Measurements from ENCODE around the gene FLYWCH1.
A peak's percentile ranks its signal among the peaks of the same experiment; 100 is the strongest.
"Not testable (repeated sequence)": the region's sequence is repeated elsewhere in the genome, so short reads cannot be mapped to it uniquely, and the experiment has no call there.

Gene FLYWCH1

DNA sequence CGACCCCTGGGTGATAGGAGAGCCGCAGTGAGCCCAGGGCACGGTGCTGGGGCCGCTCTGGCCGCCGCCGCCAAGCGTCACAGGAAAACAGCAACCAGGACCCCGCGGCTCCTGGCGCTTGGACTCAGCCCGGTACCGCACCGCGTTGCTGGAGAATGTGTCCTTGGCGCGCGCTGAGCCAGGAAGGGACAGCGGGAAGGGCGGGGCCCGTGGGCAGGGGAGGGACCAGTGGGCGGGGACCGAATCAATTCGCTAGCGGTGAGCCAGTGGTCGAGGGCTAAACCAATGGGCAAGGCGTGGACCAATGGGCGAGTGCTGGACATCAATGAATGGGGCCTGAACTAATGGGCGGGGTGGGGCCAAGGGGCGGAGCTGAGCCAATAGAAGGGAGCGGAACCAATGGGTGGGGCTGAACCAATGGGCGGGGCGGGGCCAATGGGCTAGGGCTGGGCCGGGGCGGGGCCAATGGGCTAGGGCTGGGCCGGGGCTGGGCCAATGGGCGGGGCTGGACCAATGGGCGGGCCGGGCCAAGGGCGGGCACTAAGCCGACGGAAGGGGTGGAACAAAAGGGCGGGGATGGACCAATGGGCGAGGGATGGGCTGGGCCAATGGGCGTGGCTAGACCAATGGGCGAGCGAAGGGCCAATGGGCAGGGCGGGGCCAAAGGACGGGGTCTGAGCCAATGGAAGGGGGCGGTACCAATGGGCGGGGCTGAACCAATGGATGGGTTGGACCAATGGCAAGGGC, 6.3 kb upstream of the FLYWCH1 start:
- Mint-ChIP-seq H3K27me3 (peaks cover 15% of the 10 kb centered on the region), H3K4me1 (peaks cover 30% of the 10 kb centered on the region), H3K36me3 (no peaks in the 10 kb centered on the region), H3K27ac (peak overlapping the region; percentile 92), H3K9me3 (no peaks in the 10 kb centered on the region), H3K4me3 (peak overlapping the region; percentile 96)
- DNase-seq: peak; percentile 98
- CTCF ChIA-PET: interaction anchor here (0.7 to 2.3 kb wide), 4 partner anchors 15 to 67 kb away, joined by 3 to 10 read pairs (median 4); no protein-coding TSS in a partner anchor

DNA sequence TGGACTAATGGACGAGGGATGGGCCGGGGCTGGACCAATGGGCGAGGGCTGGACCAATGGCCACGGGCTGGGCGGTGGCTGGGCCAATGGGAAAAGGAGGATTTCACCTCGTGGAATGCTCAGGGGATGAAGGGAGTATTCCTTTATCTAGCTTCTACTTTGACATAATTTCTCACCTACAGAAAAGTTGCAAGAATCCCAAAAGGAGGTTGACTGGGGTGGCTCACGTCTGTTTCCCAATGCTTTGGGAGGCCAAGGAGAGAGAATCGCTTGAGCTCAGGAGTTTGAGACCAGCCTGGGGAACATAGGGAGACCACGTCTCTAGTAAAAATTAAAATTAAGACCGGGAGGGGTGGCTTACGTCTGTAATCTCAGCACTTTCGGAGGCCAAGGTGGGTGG, 5.7 kb upstream of the FLYWCH1 start:
- H3K9me3 Mint-ChIP-seq: no peaks in the 10 kb centered on the region
- peak overlapping the region; percentile 61 for H3K27ac Mint-ChIP-seq
- peaks cover 16% of the 10 kb centered on the region for H3K27me3 Mint-ChIP-seq
- DNase-seq: no peak
- peak overlapping the region; percentile 96 for H3K4me3 Mint-ChIP-seq
- peaks cover 30% of the 10 kb centered on the region for H3K4me1 Mint-ChIP-seq
- no peaks in the 10 kb centered on the region for H3K36me3 Mint-ChIP-seq
- CTCF ChIA-PET: interaction anchor here (0.7 to 2.3 kb wide), 4 partner anchors 14 to 68 kb away, joined by 3 to 10 read pairs (median 4); no protein-coding TSS in a partner anchor

DNA sequence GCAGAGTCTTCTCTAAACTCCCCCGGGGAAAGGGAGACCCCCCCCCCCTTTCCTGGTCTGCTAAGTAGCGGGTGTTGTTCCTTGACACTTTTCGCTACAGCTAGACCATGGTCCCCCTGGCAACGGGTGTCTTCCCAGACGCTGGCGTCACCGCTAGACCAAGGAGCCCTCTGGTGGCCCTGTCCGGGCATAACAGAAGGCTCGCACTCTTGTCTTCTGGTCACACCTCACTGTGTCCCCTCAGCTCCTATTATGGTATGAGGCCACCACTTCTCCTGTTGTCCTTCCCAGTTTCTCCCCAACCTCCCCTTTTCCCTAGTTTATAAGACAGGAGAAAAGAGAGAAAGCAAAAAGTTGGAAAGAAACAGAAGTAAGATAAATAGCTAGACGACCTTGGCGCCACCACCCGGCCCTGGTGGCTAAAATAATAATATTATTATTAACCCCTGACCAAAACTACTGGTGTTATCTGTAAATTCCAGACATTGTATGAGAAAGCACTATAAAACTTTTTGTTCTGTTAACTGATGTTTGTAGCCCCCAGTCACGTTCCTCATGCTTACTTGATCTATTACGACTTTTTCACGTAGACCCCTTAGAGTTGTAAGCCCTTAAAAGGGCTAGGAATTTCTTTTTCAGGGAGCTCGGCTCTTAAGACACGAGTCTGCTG, 4.5 kb upstream of the FLYWCH1 start:
- DNase-seq: peak; percentile 60
- H3K9me3 Mint-ChIP-seq, H3K36me3 Mint-ChIP-seq, H3K27ac Mint-ChIP-seq, H3K4me3 Mint-ChIP-seq: not testable (repeated sequence)
- Mint-ChIP-seq H3K4me1 (peaks cover 37% of the 10 kb centered on the region), H3K27me3 (peaks cover 21% of the 10 kb centered on the region)
- CTCF ChIA-PET: interaction anchor here (0.7 to 2.3 kb wide), 8 partner anchors 9 to 223 kb away, joined by 3 to 10 read pairs (median 4); no protein-coding TSS in a partner anchor

- no peaks in the 10 kb centered on the region for H3K9me3 Mint-ChIP-seq
- peaks cover 50% of the 10 kb centered on the region for H3K4me1 Mint-ChIP-seq
- H3K27me3 Mint-ChIP-seq: peaks cover 21% of the 10 kb centered on the region
- CTCF ChIA-PET: interaction anchor here (1.6 to 2.0 kb wide), 2 partner anchors 24 to 42 kb away, joined by 4 to 5 read pairs; no protein-coding TSS in a partner anchor
- H3K4me3 Mint-ChIP-seq: peak overlapping the region; percentile 82
- no peak for DNase-seq
- no peak overlapping the region for H3K27ac Mint-ChIP-seq
- peaks cover 12% of the 10 kb centered on the region for H3K36me3 Mint-ChIP-seq
Observed at GRCh38 chr16:2910441-2910969, 1.2 kb upstream of the FLYWCH1 start.

DNA sequence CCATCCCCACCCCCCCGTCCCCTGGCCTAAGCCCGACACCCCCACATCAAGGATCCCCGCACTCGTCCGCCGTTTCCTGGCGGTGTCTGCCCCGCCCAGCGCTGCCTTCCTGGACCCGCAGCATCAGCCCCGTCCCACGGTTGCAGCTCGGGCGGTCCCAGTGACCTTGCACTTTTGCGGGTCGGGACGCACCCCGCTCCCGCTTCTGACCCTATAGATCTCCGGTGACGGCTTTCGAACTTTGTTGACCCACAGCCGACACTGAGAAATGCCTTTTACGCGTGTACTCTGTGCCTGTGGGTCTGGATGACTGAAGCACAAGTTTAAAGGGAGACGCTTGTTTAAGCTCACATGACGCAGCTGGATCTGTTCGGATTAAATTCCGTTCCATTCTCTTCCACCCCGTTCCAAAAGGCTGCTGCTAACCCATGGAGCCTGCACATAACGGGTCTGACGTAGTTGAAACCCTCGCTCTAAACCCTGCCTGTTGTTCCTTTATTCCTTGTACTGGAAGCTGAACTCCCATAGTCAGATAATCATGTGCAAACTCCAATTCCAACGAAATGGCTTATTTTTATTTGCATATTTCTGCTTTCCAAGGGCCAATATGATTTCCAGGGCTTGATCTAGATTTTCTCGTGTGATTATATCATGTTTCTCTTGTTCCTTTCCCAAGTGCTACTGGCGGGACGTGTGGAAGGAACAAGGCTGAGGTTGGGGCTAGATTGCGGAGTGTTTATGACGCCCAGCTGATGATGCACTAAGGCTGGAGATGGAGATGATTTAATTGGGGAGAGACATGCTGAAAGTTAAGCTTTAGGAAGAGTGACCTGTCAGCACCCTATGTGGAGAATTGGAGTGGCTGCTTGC, 834 bp downstream of the FLYWCH1 start:
- peak; percentile 63 for DNase-seq
- peak overlapping the region; percentile 87 for H3K4me3 Mint-ChIP-seq

GRCh38 chr16:2913603-2914002, 1.9 kb downstream of the FLYWCH1 start:
- DNase-seq: no peak
- Mint-ChIP-seq H3K4me1 (peaks cover 33% of the 10 kb centered on the region), H3K36me3 (peaks cover 16% of the 10 kb centered on the region), H3K27ac (no peak overlapping the region), H3K9me3 (no peaks in the 10 kb centered on the region), H3K27me3 (peaks cover 21% of the 10 kb centered on the region), H3K4me3 (peak overlapping the region; percentile 87)
- CTCF ChIA-PET: interaction anchor here (1.9 kb wide), 1 partner anchor 13 kb away, joined by 9 read pairs; no protein-coding TSS in a partner anchor

More for the DNA sequence above, 834 bp downstream of the FLYWCH1 start:
- Mint-ChIP-seq H3K27me3 (peaks cover 21% of the 10 kb centered on the region), H3K4me1 (peaks cover 35% of the 10 kb centered on the region), H3K36me3 (peaks cover 15% of the 10 kb centered on the region), H3K27ac (peak overlapping the region; percentile 82), H3K9me3 (no peaks in the 10 kb centered on the region)
- CTCF ChIA-PET: interaction anchor here (0.8 to 1.9 kb wide), 5 partner anchors 9 to 38 kb away, joined by 3 to 9 read pairs (median 5); no protein-coding TSS in a partner anchor

DNA sequence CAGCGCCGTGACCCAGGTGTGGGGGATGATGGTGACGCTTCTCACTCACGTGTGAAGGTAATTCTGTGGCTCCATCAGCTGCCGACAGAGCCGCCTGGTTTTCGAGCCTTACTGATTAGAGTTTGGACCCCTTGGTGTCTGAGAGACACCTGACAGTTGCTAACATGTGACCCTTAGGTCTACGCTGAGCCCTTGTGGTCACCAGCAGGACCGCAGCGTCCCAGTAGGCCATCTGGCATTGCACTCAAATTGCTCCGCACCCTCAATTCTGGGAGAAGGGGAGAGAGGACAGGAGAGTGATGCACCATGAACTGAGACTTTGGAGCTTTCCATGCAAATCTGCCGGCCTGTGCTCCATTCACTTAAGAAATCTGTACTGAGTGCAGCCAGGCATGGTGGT, 2.5 kb downstream of the FLYWCH1 start:
- H3K27ac Mint-ChIP-seq: no peak overlapping the region
- CTCF ChIA-PET: interaction anchor here (0.9 to 1.9 kb wide), 2 partner anchors 13 to 36 kb away, joined by 3 to 9 read pairs; no protein-coding TSS in a partner anchor
- H3K4me3 Mint-ChIP-seq: no peak overlapping the region

DNA sequence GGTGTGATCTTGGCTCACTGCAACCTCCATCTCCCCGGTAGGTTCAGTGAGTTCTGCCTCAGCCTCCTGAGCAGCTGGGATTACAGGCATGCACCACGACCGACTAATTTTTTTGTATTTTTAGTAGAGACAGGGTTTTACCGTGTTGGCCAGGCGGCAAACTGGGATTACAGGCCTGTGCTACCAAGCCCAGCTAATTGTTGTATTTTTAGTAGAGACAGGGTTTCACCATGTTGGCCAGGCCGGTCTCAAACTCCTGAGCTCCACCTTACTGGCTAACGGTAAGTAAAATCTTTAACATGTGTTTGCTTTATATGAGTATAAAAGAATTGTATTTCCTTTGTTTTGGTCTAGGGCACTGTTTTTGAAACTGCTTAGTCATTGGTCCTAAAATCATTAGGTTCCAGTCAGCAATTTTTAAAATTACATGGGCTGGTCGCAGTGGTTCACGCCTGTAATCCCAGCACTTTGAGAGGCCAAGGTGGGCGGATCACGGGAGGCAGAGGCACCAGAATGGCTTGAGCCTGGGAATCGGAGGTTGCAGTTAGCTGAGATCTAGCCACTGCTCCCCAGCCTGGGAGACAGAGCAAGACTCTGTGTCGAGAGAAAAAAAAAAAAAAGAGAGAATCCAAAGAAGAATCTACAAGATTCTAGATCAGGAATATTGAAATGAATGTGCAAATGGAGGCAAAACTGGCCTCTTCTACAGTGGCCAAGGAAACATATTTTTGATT, 3.6 kb downstream of the FLYWCH1 start:
- no peak overlapping the region for H3K27ac Mint-ChIP-seq
- H3K27me3 Mint-ChIP-seq: peaks cover 7% of the 10 kb centered on the region
- H3K4me3 Mint-ChIP-seq: no peak overlapping the region
- CTCF ChIA-PET: interaction anchor here (0.9 to 2.1 kb wide), 2 partner anchors 12 to 37 kb away, joined by 3 to 7 read pairs; no protein-coding TSS in a partner anchor
- no peaks in the 10 kb centered on the region for H3K9me3 Mint-ChIP-seq
- H3K36me3 Mint-ChIP-seq: peaks cover 22% of the 10 kb centered on the region
- H3K4me1 Mint-ChIP-seq: peaks cover 39% of the 10 kb centered on the region
- DNase-seq: no peak

More for the DNA sequence above, 2.5 kb downstream of the FLYWCH1 start:
- H3K36me3 Mint-ChIP-seq: peaks cover 16% of the 10 kb centered on the region
- H3K4me1 Mint-ChIP-seq: peaks cover 33% of the 10 kb centered on the region
- peaks cover 18% of the 10 kb centered on the region for H3K27me3 Mint-ChIP-seq
- no peak for DNase-seq
- no peaks in the 10 kb centered on the region for H3K9me3 Mint-ChIP-seq

- peaks cover 20% of the 10 kb centered on the region for H3K36me3 Mint-ChIP-seq
- no peaks in the 10 kb centered on the region for H3K27me3 Mint-ChIP-seq
- H3K4me1 Mint-ChIP-seq: peaks cover 13% of the 10 kb centered on the region
- peak; percentile 70 for DNase-seq
- H3K9me3 Mint-ChIP-seq: no peaks in the 10 kb centered on the region
- H3K27ac Mint-ChIP-seq: peak overlapping the region; percentile 58
- CTCF ChIA-PET: interaction anchor here (0.6 to 6.0 kb wide), 16 partner anchors 8 to 658 kb away, joined by 3 to 31 read pairs (median 4); no protein-coding TSS in a partner anchor
- no peak overlapping the region for H3K4me3 Mint-ChIP-seq
Observed at GRCh38 chr16:2919511-2920255, 8.0 kb downstream of the FLYWCH1 start.

- DNase-seq: no peak
- H3K27me3 Mint-ChIP-seq: no peaks in the 10 kb centered on the region
- CTCF ChIA-PET: interaction anchor here (0.9 to 1.5 kb wide), 2 partner anchors 20 to 84 kb away, joined by 3 read pairs; no protein-coding TSS in a partner anchor
- peaks cover 15% of the 10 kb centered on the region for H3K36me3 Mint-ChIP-seq
- no peak overlapping the region for H3K27ac Mint-ChIP-seq
- no peak overlapping the region for H3K4me3 Mint-ChIP-seq
- no peaks in the 10 kb centered on the region for H3K9me3 Mint-ChIP-seq
- peaks cover 19% of the 10 kb centered on the region for H3K4me1 Mint-ChIP-seq
Observed at GRCh38 chr16:2923481-2923880, 11.8 kb downstream of the FLYWCH1 start.

GRCh38 chr16:2924901-2925755, 13.4 kb downstream of the FLYWCH1 start:
- no peak overlapping the region for H3K27ac Mint-ChIP-seq
- H3K27me3 Mint-ChIP-seq: no peaks in the 10 kb centered on the region
- peaks cover 9% of the 10 kb centered on the region for H3K36me3 Mint-ChIP-seq
- no peak overlapping the region for H3K4me3 Mint-ChIP-seq
- no peak for DNase-seq
- H3K4me1 Mint-ChIP-seq: peaks cover 12% of the 10 kb centered on the region
- H3K9me3 Mint-ChIP-seq: no peaks in the 10 kb centered on the region
- CTCF ChIA-PET: interaction anchor here (1.0 kb wide), 1 partner anchor 52 kb away, joined by 5 read pairs; no protein-coding TSS in a partner anchor
